Embryonic facial prominence (tissue), 1 donor: ENCODE data around the gene SHC4.
"Not testable (repeated sequence)": the region's sequence is repeated elsewhere in the genome, so short reads cannot be mapped to it uniquely, and the experiment has no call there.

Source experiments
- DNase-seq: peaks from one replicate; pipeline ENCODE4 v3.0.0-alpha.2; 2016; ENCODE audit errors: extremely low spot score

SHC4 gene

GRCh38 chr15:48796930-48797329 is 166.8 kb downstream of the SHC4 start:
- DNase-seq = no peak

GRCh38 chr15:48796521-48796920 is 167.2 kb downstream of the SHC4 start:
- no peak for DNase-seq

DNA sequence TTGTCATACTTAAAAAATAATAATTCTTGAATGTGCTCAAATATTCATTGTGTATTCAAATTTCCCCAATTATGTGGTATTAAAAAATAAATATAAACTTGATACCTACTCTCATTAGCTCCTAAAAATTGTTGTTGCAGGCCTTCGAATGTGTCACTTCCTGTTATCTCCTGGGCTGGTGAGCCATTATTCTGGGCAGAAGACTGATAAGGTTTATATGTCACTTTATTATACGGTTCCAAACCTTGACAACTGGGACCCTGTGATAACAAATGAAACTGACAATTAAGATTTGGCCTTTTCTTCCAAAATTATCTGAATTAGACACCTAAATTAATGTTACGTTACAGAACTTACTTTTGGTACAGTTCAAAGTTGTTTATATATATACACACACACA is 167.8 kb downstream of the SHC4 start:
- no peak for DNase-seq

- no peak for DNase-seq
These were observed 169.0 kb downstream of the SHC4 start for GRCh38 chr15:48794697-48795134.

DNA sequence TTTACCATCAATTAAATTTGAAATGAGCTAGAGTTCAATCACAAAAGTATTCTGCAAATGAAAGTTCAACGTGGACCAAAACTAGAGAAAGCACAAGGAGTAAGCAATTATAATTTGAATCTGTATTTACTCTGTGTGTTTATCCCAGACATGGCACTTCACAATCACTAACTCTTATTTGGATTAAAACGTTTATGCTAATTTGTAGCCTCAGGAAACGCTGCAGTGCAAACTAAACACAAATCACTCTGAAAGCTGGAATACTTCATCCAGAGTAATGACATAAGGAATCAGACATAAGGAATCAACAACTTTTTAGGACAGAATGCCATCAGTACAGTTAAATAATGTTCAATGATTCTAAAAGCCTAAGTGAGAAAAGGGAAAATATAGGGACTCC is 171.3 kb downstream of the SHC4 start:
- no peak for DNase-seq

DNA sequence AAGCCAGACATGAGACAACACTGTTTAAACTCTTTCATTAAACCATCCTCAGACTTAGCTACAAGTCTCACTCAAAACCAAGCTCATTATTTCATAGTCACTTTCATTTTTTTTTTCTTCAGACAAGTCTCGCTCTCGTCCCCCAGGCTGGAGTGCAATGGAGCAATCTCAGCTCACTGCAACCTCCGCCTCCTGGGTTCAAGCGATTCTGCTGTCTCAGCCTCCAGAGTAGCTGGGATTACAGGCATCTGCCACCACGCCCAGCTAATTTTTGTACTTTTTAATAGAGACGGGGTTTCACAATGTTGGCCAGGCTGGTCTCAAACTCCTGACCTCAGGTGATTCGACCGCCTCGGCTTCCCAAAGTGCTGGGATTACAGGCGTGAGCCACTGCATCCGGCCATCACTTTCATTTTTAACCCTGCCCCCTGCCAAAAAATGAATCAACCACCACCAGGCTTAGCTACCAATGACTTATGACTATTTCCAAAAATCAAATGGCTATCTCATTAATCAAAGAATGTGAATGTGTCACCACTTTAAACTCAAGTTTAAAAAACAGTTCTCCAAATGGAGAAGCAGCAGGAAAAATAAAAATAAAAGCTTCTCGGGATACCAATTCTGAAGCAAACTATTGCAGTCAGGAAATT is 173.1 kb downstream of the SHC4 start:
- DNase-seq = not testable (repeated sequence)

DNA sequence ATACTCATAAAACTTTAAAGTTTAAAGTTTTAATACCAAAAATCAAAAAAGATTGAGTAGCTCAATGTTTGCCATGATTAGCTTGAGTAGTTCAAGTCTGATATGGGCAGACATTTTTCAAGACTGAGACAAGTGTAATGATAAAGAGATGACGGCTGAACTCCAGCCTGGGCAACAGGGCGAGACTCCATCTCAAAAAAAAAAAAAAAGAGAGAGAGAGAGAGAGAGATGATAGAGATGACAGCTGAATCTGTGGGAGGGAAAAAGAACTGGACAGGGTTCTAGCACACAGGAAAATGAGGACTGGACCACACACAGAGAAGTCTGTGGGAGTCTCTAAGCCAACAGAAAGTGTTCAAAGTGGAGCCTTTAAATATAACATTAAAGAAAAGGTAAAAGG is 178.0 kb downstream of the SHC4 start:
- no peak for DNase-seq

GRCh38 chr15:48785195-48785594 is 178.5 kb downstream of the SHC4 start:
- no peak for DNase-seq

DNA sequence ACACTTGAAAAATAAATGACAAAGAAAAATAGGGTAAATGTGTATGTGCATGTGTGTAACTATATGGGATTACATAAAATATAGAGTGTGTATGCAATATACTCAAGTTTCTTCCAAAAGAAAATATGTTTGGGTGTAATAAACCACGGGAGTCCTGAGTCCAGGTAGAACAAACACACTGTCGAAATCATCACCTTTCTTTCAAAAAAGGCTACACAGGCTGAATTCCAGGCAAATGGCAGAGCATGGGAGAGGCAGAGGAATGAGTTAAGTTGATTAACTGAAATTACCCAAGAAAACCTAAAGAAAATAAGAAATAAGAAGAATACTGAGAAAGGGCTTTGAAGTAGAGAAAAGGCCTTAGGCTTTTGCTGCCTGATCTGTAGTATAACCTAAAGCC is 179.0 kb downstream of the SHC4 start:
- DNase-seq = no peak

DNA sequence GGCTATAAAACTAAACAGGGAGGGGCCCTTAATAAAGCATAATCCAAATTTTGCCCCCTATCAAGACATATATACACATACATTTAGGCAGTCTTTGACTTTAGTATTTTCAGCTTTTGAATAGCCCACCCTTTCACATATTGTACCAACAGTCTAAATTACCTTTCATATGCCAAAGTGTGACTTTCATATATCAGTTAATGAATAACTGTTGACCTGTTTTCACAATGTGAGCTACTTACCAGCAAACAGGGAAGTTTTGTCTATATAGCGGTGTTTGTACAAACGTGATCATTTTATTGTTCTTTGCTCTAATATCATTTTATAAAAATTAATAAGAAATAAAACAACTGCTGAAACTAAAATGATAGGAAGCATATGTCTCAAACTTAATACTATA is 180.8 kb downstream of the SHC4 start:
- no peak for DNase-seq

- DNase-seq = no peak
These were observed 182.1 kb downstream of the SHC4 start for GRCh38 chr15:48781481-48782081.

DNA sequence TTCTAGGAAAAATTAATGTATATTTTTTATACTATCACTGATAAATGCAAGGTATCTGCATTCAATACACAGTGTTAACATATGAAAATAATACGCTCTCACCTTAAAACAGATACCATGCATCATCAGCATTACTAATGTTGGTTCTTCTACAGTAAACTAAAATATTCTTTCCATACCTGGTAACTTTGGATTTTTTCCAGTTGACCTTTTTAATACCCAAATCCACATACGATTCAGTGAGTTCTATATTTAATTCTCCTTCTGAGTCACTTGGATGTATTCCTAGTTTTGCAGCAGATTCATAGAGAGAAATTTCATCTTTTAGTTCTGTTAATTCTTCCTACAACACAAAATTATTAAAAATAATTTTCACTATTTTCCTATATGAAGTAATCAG is 182.7 kb downstream of the SHC4 start:
- no peak for DNase-seq

- no peak for DNase-seq
These were observed 185.4 kb downstream of the SHC4 start for GRCh38 chr15:48778331-48778730.

DNA sequence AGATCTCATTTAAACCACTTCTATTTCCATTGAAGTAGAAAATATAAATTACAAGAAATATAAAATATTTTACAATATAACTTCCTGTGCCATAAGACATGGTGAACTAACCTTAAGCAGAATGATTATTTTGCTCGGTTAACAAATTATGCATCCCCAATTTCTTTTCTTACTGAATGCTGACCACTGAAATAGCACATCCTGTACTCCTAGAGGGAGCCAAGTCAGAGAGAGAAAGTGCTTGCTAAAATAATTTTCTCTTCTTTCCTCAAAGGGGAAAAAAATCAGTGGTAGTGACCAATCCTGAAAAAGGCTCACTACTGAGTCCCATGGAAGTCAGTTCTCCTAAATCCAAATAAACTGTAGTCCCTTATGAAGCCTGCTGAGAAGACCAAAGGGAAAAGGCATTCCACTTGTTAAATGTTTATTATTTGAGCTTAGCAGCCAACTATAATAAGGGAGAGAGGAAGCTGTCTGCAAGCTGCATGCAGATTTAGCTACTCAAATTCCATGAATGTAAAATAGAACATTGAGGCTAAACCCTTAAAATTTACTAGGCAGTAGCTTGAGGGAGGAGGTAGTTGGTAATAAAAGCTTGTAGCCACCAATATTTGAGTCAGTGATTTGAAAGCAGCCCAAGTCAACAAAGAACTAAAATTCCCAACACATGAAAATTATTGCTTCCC is 185.9 kb downstream of the SHC4 start:
- DNase-seq = no peak

- no peak for DNase-seq
These were observed 188.2 kb downstream of the SHC4 start for GRCh38 chr15:48775546-48775945.

DNA sequence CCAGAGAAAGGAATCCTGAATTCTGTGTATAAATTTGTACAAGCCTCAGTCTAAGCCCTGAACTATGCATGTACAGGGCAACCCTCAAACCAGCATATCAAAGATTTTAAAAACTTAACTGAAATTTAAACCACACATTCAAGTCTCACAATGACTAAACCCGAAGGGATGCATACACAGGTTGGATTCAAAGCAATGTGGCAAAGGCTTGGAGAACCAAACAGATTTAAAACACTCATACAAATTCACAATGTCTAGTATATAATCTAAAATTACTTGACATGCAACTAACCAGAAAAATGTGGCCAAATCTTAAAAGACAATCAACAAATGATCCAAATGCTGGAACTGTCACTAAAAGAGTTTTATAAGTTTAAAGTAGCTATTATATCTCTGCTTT is 189.2 kb downstream of the SHC4 start:
- no peak for DNase-seq
